Mucosa of stomach (tissue), 1 donor: ENCODE measurements around the gene BAG1.

ENCODE experiments used
- H3K27me3 ChIP-seq: one replicate; pipeline ENCODE4 v1.7.0; 2013; ENCODE audit warnings: mild to moderate bottlenecking, low read length; ENCODE audit not compliant: control insufficient read depth, insufficient read depth
- H3K36me3 ChIP-seq: one replicate; pipeline ENCODE4 v1.7.0; 2013; ENCODE audit warnings: low read length; ENCODE audit not compliant: control insufficient read depth, insufficient read depth
- H3K4me1 ChIP-seq: one replicate; pipeline ENCODE4 v1.7.0; 2013; ENCODE audit warnings: mild to moderate bottlenecking, low read length; ENCODE audit not compliant: control insufficient read depth, insufficient read depth
- H3K4me3 ChIP-seq: one replicate; pipeline ENCODE4 v1.7.0; 2013; ENCODE audit warnings: low read length
- H3K9ac ChIP-seq: one replicate; pipeline ENCODE4 v1.7.0; 2013; ENCODE audit warnings: mild to moderate bottlenecking, low read length, moderate library complexity
- H3K9me3 ChIP-seq: one replicate; pipeline ENCODE4 v1.7.0; 2013; ENCODE audit warnings: mild to moderate bottlenecking, low read length, moderate library complexity; ENCODE audit not compliant: control insufficient read depth
- donor health status: Pancreatic carcinoma.

Gene BAG1

DNA sequence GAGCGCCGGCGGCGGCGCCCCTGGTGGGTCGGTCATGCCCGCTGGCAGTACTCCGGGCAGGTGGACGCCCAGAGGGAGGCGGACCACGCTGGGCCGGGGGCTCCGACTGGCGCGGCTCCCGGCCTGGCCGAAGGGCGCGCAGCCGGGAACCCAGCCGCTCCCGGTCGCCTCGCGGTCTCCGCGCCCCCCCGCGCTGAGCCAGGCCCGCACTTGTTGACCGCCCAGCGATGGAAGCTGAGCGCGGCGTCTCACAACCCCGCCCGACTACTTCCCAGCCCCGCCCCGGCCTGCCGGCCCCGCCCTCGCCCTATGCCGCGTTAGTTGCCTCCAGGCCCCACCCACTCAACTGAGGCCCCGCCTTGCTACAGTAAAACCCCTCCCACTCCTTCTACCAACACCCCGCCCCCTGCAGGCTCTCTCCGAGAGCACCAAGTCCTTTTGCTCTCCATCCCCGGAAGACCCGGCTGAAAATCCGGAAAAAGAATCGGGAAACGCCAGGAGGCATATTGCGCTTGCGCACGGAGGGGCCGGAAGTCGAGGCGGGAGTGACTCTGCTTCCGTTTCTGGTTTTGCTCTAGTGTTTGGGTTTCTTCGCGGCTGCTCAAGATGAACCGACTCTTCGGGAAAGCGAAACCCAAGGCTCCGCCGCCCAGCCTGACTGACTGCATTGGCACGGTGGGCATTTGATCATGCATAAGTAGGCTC is at the start of gene BAG1, which contains the start of gene CHMP5:
Gene BAG1, minus strand, starts transcription at position 236 of the 705 bp plus-strand sequence.
Gene CHMP5, plus strand, starts transcription at position 577 of the 705 bp plus-strand sequence. Its CDS starts 30 bp downstream, at position 607.
- Histone ChIP-seq H3K27me3 (no peaks in the 10 kb centered on the region), H3K9ac (peak within 1 kb of the TSS; percentile 98), H3K9me3 (no peaks in the 10 kb centered on the region), H3K4me1 (peaks cover 9% of the 10 kb centered on the region), H3K4me3 (peak within 1 kb of the TSS; percentile 95), H3K36me3 (no peaks in the 10 kb centered on the region)

DNA sequence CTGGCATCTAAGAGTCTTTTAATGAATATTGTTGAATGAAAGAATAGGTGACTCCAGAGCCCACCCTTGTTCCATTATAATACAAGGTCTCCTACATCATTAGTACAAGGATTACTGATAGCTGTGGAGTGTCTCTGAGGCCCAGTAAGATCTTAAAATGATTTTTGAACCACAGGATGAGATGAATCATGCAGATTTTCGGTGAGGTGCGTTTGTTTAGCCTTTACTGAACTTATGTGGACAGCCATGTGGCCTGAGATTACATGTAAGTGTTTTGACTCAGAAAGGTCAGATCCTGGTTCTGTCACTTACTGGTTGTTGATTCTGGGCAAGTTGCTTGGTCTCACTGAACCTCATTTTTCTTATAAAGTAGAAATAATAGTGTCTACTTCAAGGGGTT is 47.4 kb upstream of the BAG1 start:
- Histone ChIP-seq H3K27me3 (no peaks in the 10 kb centered on the region), H3K4me3 (no peak overlapping the region), H3K4me1 (peaks cover 7% of the 10 kb centered on the region), H3K36me3 (peaks cover 10% of the 10 kb centered on the region), H3K9ac (no peak overlapping the region), H3K9me3 (no peaks in the 10 kb centered on the region)

DNA sequence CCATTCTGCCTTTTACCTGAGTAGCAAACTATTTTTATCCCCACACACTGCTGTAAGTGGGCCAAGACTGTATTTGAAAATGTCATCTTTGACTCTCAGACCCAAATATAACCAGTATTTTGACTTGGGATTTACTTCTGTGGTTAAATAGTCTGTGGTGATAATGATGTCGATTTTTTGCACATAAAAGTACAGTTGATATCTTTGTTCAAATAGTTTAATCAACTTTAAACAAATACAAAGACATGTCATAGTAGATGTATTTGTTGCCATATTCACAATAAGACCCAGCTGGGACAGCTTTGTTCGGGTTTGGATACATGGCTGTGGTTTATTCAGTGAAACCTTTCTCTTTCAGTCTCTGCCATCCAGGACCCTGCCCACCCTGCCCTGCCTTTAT is 46.2 kb upstream of the BAG1 start:
- no peaks in the 10 kb centered on the region for H3K27me3 ChIP-seq
- H3K36me3 ChIP-seq = peaks cover 10% of the 10 kb centered on the region
- no peak overlapping the region for H3K4me3 ChIP-seq
- peaks cover 7% of the 10 kb centered on the region for H3K4me1 ChIP-seq
- H3K9ac ChIP-seq = no peak overlapping the region
- no peaks in the 10 kb centered on the region for H3K9me3 ChIP-seq

DNA sequence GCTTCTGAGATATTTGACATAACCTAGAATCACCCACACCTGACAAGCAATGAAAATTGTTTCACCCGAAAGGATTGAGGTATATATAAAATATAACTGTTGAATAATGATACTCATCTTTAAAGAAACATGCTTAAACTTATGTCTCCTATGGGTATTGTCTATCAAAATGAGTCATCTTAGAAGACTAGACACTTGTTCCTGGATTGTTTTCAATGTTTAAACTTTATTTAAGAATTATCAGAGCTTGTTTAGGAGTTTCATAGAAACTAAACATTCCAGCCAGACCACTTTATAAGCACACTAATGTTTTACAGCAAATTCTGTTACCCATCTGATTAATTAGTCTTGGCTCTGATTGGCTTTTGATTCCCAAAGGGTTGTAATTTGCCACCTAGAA is 45.4 kb upstream of the BAG1 start:
- H3K27me3 ChIP-seq = no peaks in the 10 kb centered on the region
- H3K36me3 ChIP-seq = peaks cover 10% of the 10 kb centered on the region
- H3K4me3 ChIP-seq = no peak overlapping the region
- H3K4me1 ChIP-seq = peaks cover 7% of the 10 kb centered on the region
- no peaks in the 10 kb centered on the region for H3K9me3 ChIP-seq
- H3K9ac ChIP-seq = no peak overlapping the region

- H3K9me3 ChIP-seq = no peaks in the 10 kb centered on the region
- H3K36me3 ChIP-seq = peaks cover 9% of the 10 kb centered on the region
- no peak overlapping the region for H3K9ac ChIP-seq
- peaks cover 7% of the 10 kb centered on the region for H3K4me1 ChIP-seq
- H3K27me3 ChIP-seq = no peaks in the 10 kb centered on the region
- H3K4me3 ChIP-seq = no peak overlapping the region
These were observed 42.6 kb upstream of the BAG1 start for GRCh38 chr9:33307067-33307466.

GRCh38 chr9:33306037-33306436 is 41.5 kb upstream of the BAG1 start:
- H3K9me3 ChIP-seq = no peaks in the 10 kb centered on the region
- H3K4me3 ChIP-seq = no peak overlapping the region
- peaks cover 6% of the 10 kb centered on the region for H3K36me3 ChIP-seq
- H3K9ac ChIP-seq = no peak overlapping the region
- H3K4me1 ChIP-seq = peaks cover 7% of the 10 kb centered on the region
- no peaks in the 10 kb centered on the region for H3K27me3 ChIP-seq

- no peaks in the 10 kb centered on the region for H3K9me3 ChIP-seq
- H3K36me3 ChIP-seq = peaks cover 6% of the 10 kb centered on the region
- H3K27me3 ChIP-seq = no peaks in the 10 kb centered on the region
- no peak overlapping the region for H3K9ac ChIP-seq
- H3K4me1 ChIP-seq = no peaks in the 10 kb centered on the region
- H3K4me3 ChIP-seq = no peak overlapping the region
These were observed 39.9 kb upstream of the BAG1 start for GRCh38 chr9:33304362-33304761.

GRCh38 chr9:33300546-33300945 is 36.0 kb upstream of the BAG1 start:
- Histone ChIP-seq H3K9me3 (no peaks in the 10 kb centered on the region), H3K4me3 (no peak overlapping the region), H3K27me3 (no peaks in the 10 kb centered on the region), H3K4me1 (peaks cover 25% of the 10 kb centered on the region), H3K36me3 (peaks cover 6% of the 10 kb centered on the region), H3K9ac (no peak overlapping the region)

- Histone ChIP-seq H3K27me3 (no peaks in the 10 kb centered on the region), H3K4me3 (peak overlapping the region; percentile 18), H3K36me3 (no peaks in the 10 kb centered on the region), H3K4me1 (peaks cover 25% of the 10 kb centered on the region), H3K9ac (no peak overlapping the region), H3K9me3 (no peaks in the 10 kb centered on the region)
These were observed 32.9 kb upstream of the BAG1 start for GRCh38 chr9:33297432-33297831.

DNA sequence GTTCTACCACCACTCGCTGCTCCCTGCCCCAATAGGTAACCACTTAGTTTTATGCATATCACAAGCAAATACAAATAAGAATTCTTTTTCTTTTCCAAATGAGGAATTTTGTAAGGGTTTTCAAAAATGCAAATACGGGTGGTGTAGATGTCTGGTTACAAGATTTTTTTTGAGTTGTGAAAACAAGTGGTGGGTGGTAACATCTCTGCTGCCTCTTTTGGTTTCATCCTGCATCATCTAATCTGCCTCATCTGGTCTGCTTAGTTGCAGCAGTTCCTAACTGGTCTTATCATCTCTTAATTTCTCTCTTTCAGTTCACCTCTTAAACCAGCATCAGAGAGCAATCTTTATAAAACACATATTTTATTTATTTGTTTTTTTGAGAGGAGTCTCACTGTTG is 31.1 kb upstream of the BAG1 start:
- H3K4me3 ChIP-seq = no peak overlapping the region
- H3K4me1 ChIP-seq = peaks cover 38% of the 10 kb centered on the region
- no peaks in the 10 kb centered on the region for H3K27me3 ChIP-seq
- H3K9me3 ChIP-seq = no peaks in the 10 kb centered on the region
- no peak overlapping the region for H3K9ac ChIP-seq
- H3K36me3 ChIP-seq = peaks cover 5% of the 10 kb centered on the region

DNA sequence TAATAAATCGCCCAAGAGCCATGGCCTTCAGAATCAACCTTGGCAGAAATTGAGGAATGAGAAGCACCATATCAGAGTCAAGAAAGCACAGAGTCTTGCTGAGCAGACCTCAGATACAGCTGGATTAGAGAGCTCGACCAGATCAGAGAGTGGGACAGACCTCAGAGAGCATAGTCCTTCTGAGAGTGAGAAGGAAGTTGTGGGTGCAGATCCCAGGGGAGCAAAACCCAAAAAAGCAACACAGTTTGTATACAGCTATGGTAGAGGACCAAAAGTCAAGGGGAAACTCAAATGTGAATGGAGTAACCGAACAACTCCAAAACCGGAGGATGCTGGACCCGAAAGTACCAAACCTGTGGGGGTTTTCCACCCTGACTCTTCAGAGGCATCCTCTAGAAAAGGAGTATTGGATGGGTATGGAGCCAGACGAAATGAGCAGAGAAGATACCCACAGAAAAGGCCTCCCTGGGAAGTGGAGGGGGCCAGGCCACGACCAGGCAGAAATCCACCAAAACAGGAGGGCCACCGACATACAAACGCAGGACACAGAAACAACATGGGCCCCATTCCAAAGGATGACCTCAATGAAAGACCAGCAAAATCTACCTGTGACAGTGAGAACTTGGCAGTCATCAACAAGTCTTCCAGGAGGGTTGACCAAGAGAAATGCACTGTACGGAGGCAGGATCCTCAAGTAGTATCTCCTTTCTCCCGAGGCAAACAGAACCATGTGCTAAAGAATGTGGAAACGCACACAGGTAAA is 30.3 kb upstream of the BAG1 start:
- peaks cover 38% of the 10 kb centered on the region for H3K4me1 ChIP-seq
- H3K27me3 ChIP-seq = no peaks in the 10 kb centered on the region
- no peak overlapping the region for H3K9ac ChIP-seq
- H3K36me3 ChIP-seq = peaks cover 5% of the 10 kb centered on the region
- H3K4me3 ChIP-seq = no peak overlapping the region
- no peaks in the 10 kb centered on the region for H3K9me3 ChIP-seq

DNA sequence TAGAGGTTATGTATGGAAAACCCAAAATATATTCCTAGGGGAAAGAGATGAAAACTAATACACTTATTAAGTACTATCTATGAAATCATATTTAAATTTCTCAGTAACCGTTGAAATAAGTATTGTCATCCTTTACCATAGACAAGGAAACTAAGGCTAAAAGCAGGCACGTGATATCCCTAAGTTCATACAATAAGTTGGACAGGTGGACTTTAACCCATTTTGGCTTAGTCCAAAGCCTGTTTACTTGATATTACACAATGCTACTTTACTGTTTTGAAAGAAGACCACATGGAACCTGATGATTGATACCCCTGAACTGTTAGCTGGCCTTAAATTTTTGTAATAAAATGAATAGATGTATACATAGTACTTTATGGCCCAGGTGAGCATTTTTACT is 29.3 kb upstream of the BAG1 start:
- Histone ChIP-seq H3K36me3 (peaks cover 5% of the 10 kb centered on the region), H3K9ac (no peak overlapping the region), H3K4me3 (no peak overlapping the region), H3K4me1 (peaks cover 45% of the 10 kb centered on the region), H3K9me3 (no peaks in the 10 kb centered on the region), H3K27me3 (no peaks in the 10 kb centered on the region)
